IPS-11a (cell line): ENCODE data around the gene ZBTB38.

Source experiments
- H3K4me3 ChIP-seq: one replicate; pipeline ENCODE4 v1.5.1; 2013; ENCODE audit warnings: low read depth, low read length, control low read depth

ZBTB38 gene

GRCh38 chr3:141338881-141339280 lies 29.4 kb upstream of the ZBTB38 start:
- no peak overlapping the region for H3K4me3 ChIP-seq

GRCh38 chr3:141341536-141341935 lies 26.8 kb upstream of the ZBTB38 start:
- no peak overlapping the region for H3K4me3 ChIP-seq

GRCh38 chr3:141342386-141342785 lies 25.9 kb upstream of the ZBTB38 start:
- H3K4me3 ChIP-seq: no peak overlapping the region

GRCh38 chr3:141343077-141343476 lies 25.2 kb upstream of the ZBTB38 start:
- H3K4me3 ChIP-seq: no peak overlapping the region

GRCh38 chr3:141343865-141344271 lies 24.4 kb upstream of the ZBTB38 start:
- H3K4me3 ChIP-seq: no peak overlapping the region

- H3K4me3 ChIP-seq: no peak overlapping the region
These were observed 22.8 kb upstream of the ZBTB38 start for GRCh38 chr3:141345528-141345927.

GRCh38 chr3:141346007-141346406 lies 22.3 kb upstream of the ZBTB38 start:
- H3K4me3 ChIP-seq: no peak overlapping the region

GRCh38 chr3:141346418-141346817 lies 21.9 kb upstream of the ZBTB38 start:
- H3K4me3 ChIP-seq: no peak overlapping the region

- no peak overlapping the region for H3K4me3 ChIP-seq
These were observed 21.5 kb upstream of the ZBTB38 start for GRCh38 chr3:141346839-141347238.

GRCh38 chr3:141348837-141349236 lies 19.5 kb upstream of the ZBTB38 start:
- H3K4me3 ChIP-seq: no peak overlapping the region

GRCh38 chr3:141349711-141350110 lies 18.6 kb upstream of the ZBTB38 start:
- H3K4me3 ChIP-seq: no peak overlapping the region

GRCh38 chr3:141350666-141351065 lies 17.6 kb upstream of the ZBTB38 start:
- H3K4me3 ChIP-seq: no peak overlapping the region

GRCh38 chr3:141352262-141352984 lies 15.9 kb upstream of the ZBTB38 start:
- no peak overlapping the region for H3K4me3 ChIP-seq

GRCh38 chr3:141353652-141354495 lies 14.4 kb upstream of the ZBTB38 start:
- H3K4me3 ChIP-seq: no peak overlapping the region

GRCh38 chr3:141354517-141354916 lies 13.8 kb upstream of the ZBTB38 start:
- no peak overlapping the region for H3K4me3 ChIP-seq

- H3K4me3 ChIP-seq: no peak overlapping the region
These were observed 13.1 kb upstream of the ZBTB38 start for GRCh38 chr3:141355242-141355641.

- no peak overlapping the region for H3K4me3 ChIP-seq
These were observed 12.3 kb upstream of the ZBTB38 start for GRCh38 chr3:141356046-141356445.

GRCh38 chr3:141360888-141361598 lies 7.3 kb upstream of the ZBTB38 start:
- no peak overlapping the region for H3K4me3 ChIP-seq

GRCh38 chr3:141362736-141363135 lies 5.6 kb upstream of the ZBTB38 start:
- no peak overlapping the region for H3K4me3 ChIP-seq

GRCh38 chr3:141365201-141365600 lies 3.1 kb upstream of the ZBTB38 start:
- H3K4me3 ChIP-seq: no peak overlapping the region

- H3K4me3 ChIP-seq: no peak overlapping the region
These were observed 1.8 kb upstream of the ZBTB38 start for GRCh38 chr3:141366285-141367037.
